Neural cell (in vitro differentiated cells): ENCODE data around the gene TRUB1. TPM values are rescaled to one million over a fixed set of nuclear protein-coding genes. Genes with fewer than 3 reads are reported as not detected.
"Not testable (repeated sequence)": the region's sequence is repeated elsewhere in the genome, so short reads cannot be mapped to it uniquely, and the experiment has no call there.

Experiments
- H2AFZ ChIP-seq: fragments of 200-600, 300-800 bp; sonication (generic), shearing (Covaris generic); 2 replicates; pipeline ENCODE4 v1.6.0; 2014; ENCODE audit warnings: low read depth, mild to moderate bottlenecking, antibody characterized with exemption, low read length, moderate library complexity
- H3F3A ChIP-seq: fragments of 200-600 bp; shearing (Covaris generic); 2 replicates; pipeline ENCODE4 v1.6.1; 2016; ENCODE audit warnings: mild to moderate bottlenecking, moderate library complexity, mixed read lengths, antibody characterized with exemption, low read length; ENCODE audit not compliant: insufficient read depth, poor library complexity, severe bottlenecking
- H3K27ac ChIP-seq: fragments of 200-600, 300-800 bp; sonication (generic), shearing (Covaris generic); 2 replicates; pipeline ENCODE4 v1.5.1; 2014; ENCODE audit warnings: mild to moderate bottlenecking, low read length, moderate library complexity
- H3K27me3 ChIP-seq: fragments of 300-800, 200-600 bp; sonication (generic), shearing (Covaris generic); 2 replicates; pipeline ENCODE4 v1.6.0; 2014; ENCODE audit warnings: mild to moderate bottlenecking, low read depth, low read length, moderate library complexity; ENCODE audit not compliant: insufficient read depth
- H3K36me3 ChIP-seq: fragments of 300-800, 200-600 bp; sonication (generic), shearing (Covaris generic); 2 replicates; pipeline ENCODE4 v1.5.1; 2014; ENCODE audit warnings: mild to moderate bottlenecking, antibody characterized with exemption, low read length, moderate library complexity; ENCODE audit not compliant: insufficient read depth
- H3K4me2 ChIP-seq: fragments of 300-800, 200-600 bp; sonication (generic), shearing (Covaris generic); 2 replicates; pipeline ENCODE4 v1.6.0; 2014; ENCODE audit warnings: mild to moderate bottlenecking, low read length
- H3K4me3 ChIP-seq: fragments of 300-800, 200-600 bp; sonication (generic), shearing (Covaris generic); 2 replicates; pipeline ENCODE4 v1.5.1; 2014; ENCODE audit warnings: mild to moderate bottlenecking, low read length, moderate library complexity
- H3K79me2 ChIP-seq: fragments of 200-600 bp; shearing (Covaris generic); replicated peaks from 2 replicates; pipeline ENCODE4 v1.6.0; 2014; ENCODE audit warnings: mild to moderate bottlenecking, low read length, moderate library complexity; ENCODE audit not compliant: insufficient read depth
- H3K9ac ChIP-seq: fragments of 300-800, 200-600 bp; sonication (generic), shearing (Covaris generic); 2 replicates; pipeline ENCODE4 v1.6.1; 2016; ENCODE audit warnings: mild to moderate bottlenecking, low read length, mixed read lengths
- H3K9me2 ChIP-seq: fragments of 200-600 bp; shearing (Covaris generic); 2 replicates; pipeline ENCODE4 v1.6.1; 2016; ENCODE audit warnings: mild to moderate bottlenecking, low read length, mixed read lengths; ENCODE audit not compliant: insufficient read depth
- H3K9me3 ChIP-seq: fragments of 200-600, 300-800 bp; sonication (generic), shearing (Covaris generic); 2 replicates; pipeline ENCODE4 v1.6.1; 2016; ENCODE audit warnings: mild to moderate bottlenecking, mixed run types, low read length, moderate library complexity, mixed read lengths
- H4K20me1 ChIP-seq: fragments of 200-600 bp; shearing (Covaris generic); 2 replicates; pipeline ENCODE4 v1.6.1; 2016; ENCODE audit warnings: mild to moderate bottlenecking, mixed run types; ENCODE audit not compliant: insufficient read depth
- EP300 ChIP-seq: fragments of 450-650 bp; conservative IDR thresholded peaks from 2 replicates; pipeline ENCODE4 v1.6.1; 2014; ENCODE audit warnings: antibody characterized with exemption, mild to moderate bottlenecking, moderate library complexity; ENCODE audit not compliant: poor library complexity, severe bottlenecking
- EZH2 ChIP-seq: fragments of 200-600, 300-800 bp; shearing (Covaris generic), sonication (generic); IDR thresholded peaks from 2 replicates; pipeline ENCODE4 v1.6.1; 2014; ENCODE audit warnings: antibody characterized with exemption, low read length, borderline replicate concordance, mild to moderate bottlenecking; ENCODE audit not compliant: insufficient read depth, poor library complexity, severe bottlenecking
- MXI1 ChIP-seq: fragments of 450-650 bp; conservative IDR thresholded peaks from 2 replicates; pipeline ENCODE4 v1.6.1; 2014; ENCODE audit warnings: antibody characterized with exemption, mild to moderate bottlenecking; ENCODE audit not compliant: poor library complexity, severe bottlenecking
- POLR2AphosphoS5 ChIP-seq: IDR thresholded peaks from 2 replicates; pipeline ENCODE4 v1.6.1; 2012
- RAD21 ChIP-seq: fragments of 450-650 bp; conservative IDR thresholded peaks from 2 replicates; pipeline ENCODE4 v1.6.1; 2014; ENCODE audit warnings: antibody characterized with exemption, mild to moderate bottlenecking, moderate library complexity
- SMC3 ChIP-seq: fragments of 450-650 bp; conservative IDR thresholded peaks from 2 replicates; pipeline ENCODE4 v1.6.1; 2014; ENCODE audit warnings: antibody characterized with exemption, mild to moderate bottlenecking, moderate library complexity; ENCODE audit not compliant: poor library complexity
- TAF1 ChIP-seq: IDR thresholded peaks from 2 replicates; pipeline ENCODE4 v1.6.1; 2012; ENCODE audit warnings: low read depth
- polyA plus RNA-seq: library from polyadenylated mRNA; depleted of rRNA; stranded (reverse); fragments of >200 nt; gene quantifications from 2 replicates; pipeline ENCODE4 v1.2.3, GENCODE V29; 2014
- TF ChIP-seq, protein P1 (sequence below): IDR thresholded peaks from 2 replicates; pipeline ENCODE4 v1.6.1; 2012; ENCODE audit warnings: borderline replicate concordance
- TF ChIP-seq, protein P2 (sequence below): fragments of 450-650 bp; IDR thresholded peaks from 2 replicates; pipeline ENCODE4 v1.5.1; 2014; ENCODE audit warnings: antibody characterized with exemption, mild to moderate bottlenecking, moderate library complexity; ENCODE audit not compliant: poor library complexity, severe bottlenecking

TRUB1 gene
- polyA plus RNA-seq, 1 donor from 2014 or later: 48.8 TPM

DNA sequence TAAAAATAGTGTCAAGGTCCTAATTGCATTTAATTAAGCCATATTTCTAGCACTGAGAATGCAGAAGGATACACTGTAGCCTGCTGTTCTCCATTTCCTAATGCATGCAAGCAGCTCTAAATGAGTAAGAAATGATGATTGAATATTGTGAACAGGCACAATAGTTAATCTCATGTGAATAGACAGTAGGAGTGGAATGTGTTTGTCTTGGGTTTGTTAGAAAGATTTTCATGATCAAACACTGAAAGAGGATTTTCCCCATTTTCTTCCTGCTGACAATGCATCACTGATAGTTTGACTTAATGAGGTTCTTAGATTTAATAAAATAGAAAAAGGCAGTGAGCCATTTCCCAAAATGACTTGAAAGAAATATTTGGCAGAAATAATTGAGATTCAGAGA is 43.1 kb upstream of the TRUB1 start:
- Histone ChIP-seq H3K27ac (no peak overlapping the region), H3K9ac (no peak overlapping the region), H2AFZ (no peak overlapping the region), H3K9me3 (no peaks in the 10 kb centered on the region), H4K20me1 (no peaks in the 10 kb centered on the region), H3K9me2 (no peaks in the 10 kb centered on the region), H3K4me2 (no peak overlapping the region), H3K36me3 (no peaks in the 10 kb centered on the region), H3K4me3 (no peak overlapping the region), H3F3A (no peaks in the 10 kb centered on the region), H3K27me3 (no peaks in the 10 kb centered on the region), H3K79me2 (no peaks in the 10 kb centered on the region)
- TF ChIP-seq TAF1 (no peak), SMC3 (no peak), POLR2AphosphoS5 (no peak), EZH2 (no peak), MXI1 (no peak), EP300 (no peak), RAD21 (no peak)
- TF ChIP-seq, protein P1, sequence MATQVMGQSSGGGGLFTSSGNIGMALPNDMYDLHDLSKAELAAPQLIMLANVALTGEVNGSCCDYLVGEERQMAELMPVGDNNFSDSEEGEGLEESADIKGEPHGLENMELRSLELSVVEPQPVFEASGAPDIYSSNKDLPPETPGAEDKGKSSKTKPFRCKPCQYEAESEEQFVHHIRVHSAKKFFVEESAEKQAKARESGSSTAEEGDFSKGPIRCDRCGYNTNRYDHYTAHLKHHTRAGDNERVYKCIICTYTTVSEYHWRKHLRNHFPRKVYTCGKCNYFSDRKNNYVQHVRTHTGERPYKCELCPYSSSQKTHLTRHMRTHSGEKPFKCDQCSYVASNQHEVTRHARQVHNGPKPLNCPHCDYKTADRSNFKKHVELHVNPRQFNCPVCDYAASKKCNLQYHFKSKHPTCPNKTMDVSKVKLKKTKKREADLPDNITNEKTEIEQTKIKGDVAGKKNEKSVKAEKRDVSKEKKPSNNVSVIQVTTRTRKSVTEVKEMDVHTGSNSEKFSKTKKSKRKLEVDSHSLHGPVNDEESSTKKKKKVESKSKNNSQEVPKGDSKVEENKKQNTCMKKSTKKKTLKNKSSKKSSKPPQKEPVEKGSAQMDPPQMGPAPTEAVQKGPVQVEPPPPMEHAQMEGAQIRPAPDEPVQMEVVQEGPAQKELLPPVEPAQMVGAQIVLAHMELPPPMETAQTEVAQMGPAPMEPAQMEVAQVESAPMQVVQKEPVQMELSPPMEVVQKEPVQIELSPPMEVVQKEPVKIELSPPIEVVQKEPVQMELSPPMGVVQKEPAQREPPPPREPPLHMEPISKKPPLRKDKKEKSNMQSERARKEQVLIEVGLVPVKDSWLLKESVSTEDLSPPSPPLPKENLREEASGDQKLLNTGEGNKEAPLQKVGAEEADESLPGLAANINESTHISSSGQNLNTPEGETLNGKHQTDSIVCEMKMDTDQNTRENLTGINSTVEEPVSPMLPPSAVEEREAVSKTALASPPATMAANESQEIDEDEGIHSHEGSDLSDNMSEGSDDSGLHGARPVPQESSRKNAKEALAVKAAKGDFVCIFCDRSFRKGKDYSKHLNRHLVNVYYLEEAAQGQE: no peak
- TF ChIP-seq, protein P2, sequence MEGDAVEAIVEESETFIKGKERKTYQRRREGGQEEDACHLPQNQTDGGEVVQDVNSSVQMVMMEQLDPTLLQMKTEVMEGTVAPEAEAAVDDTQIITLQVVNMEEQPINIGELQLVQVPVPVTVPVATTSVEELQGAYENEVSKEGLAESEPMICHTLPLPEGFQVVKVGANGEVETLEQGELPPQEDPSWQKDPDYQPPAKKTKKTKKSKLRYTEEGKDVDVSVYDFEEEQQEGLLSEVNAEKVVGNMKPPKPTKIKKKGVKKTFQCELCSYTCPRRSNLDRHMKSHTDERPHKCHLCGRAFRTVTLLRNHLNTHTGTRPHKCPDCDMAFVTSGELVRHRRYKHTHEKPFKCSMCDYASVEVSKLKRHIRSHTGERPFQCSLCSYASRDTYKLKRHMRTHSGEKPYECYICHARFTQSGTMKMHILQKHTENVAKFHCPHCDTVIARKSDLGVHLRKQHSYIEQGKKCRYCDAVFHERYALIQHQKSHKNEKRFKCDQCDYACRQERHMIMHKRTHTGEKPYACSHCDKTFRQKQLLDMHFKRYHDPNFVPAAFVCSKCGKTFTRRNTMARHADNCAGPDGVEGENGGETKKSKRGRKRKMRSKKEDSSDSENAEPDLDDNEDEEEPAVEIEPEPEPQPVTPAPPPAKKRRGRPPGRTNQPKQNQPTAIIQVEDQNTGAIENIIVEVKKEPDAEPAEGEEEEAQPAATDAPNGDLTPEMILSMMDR: no peak

DNA sequence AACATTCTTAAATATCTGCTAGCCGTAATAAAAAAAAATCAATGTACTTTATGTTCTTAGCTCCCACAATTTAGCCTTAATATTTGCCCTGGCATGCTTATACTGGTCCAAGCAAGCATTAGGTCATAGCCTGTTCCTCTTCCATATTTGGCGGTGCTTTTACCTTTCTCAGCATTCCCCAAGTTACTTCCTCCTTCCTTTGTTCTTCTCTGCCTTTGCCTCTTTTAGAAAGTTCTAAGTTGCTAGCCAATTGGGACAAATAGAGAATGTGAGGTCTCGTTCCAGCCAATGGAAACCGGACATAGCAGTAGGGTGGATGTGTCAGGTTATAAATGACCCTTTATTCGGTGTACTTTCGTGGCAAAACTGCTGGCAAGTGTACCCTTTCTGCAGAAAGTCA is 41.0 kb upstream of the TRUB1 start:
- not testable (repeated sequence) for H3K4me3 ChIP-seq, H4K20me1 ChIP-seq, H3K9me3 ChIP-seq, H3K27me3 ChIP-seq, H2AFZ ChIP-seq, H3K4me2 ChIP-seq, H3K9ac ChIP-seq, H3K9me2 ChIP-seq, H3K79me2 ChIP-seq, H3F3A ChIP-seq, H3K27ac ChIP-seq, H3K36me3 ChIP-seq

DNA sequence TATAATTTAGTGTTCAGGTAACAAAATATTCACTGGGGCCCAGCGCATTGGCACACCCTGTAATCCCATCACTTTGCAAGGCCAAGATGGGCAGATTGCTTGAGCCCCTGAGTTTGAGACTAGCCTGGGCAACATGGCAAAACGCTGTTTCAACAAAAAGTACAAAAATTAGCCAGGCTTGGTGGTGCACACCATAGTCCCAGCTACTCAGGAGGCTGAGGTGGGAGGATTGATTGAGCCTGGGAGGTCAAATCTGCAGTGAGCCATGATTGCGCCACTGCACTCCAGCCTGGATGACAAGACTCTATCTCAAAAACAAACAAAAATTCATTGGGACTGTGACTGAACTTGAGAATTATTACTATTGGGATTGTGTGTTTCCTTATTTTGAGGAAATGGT is 40.4 kb upstream of the TRUB1 start:
- Histone ChIP-seq H2AFZ (no peak overlapping the region), H3K9ac (no peak overlapping the region), H3K4me2 (no peak overlapping the region), H3K9me2 (no peaks in the 10 kb centered on the region), H3K36me3 (no peaks in the 10 kb centered on the region), H3F3A (no peaks in the 10 kb centered on the region), H3K4me3 (no peak overlapping the region), H4K20me1 (no peaks in the 10 kb centered on the region), H3K27me3 (no peaks in the 10 kb centered on the region), H3K79me2 (no peaks in the 10 kb centered on the region), H3K27ac (no peak overlapping the region), H3K9me3 (no peaks in the 10 kb centered on the region)
- TF ChIP-seq, protein P2: no peak
- no peak for TF ChIP-seq SMC3
- TF ChIP-seq MXI1: no peak
- no peak for TF ChIP-seq TAF1
- no peak for TF ChIP-seq POLR2AphosphoS5
